Glomerular visceral epithelial cell (primary cell): ENCODE results near the gene KLF18.
"Not testable (repeated sequence)": the region's sequence is repeated elsewhere in the genome, so short reads cannot be mapped to it uniquely, and the experiment has no call there.

Experiments
- DNase-seq: peaks from one replicate; pipeline ENCODE4 v3.0.0-alpha.2; 2016; ENCODE audit errors: extremely low spot score

KLF18 gene

DNA sequence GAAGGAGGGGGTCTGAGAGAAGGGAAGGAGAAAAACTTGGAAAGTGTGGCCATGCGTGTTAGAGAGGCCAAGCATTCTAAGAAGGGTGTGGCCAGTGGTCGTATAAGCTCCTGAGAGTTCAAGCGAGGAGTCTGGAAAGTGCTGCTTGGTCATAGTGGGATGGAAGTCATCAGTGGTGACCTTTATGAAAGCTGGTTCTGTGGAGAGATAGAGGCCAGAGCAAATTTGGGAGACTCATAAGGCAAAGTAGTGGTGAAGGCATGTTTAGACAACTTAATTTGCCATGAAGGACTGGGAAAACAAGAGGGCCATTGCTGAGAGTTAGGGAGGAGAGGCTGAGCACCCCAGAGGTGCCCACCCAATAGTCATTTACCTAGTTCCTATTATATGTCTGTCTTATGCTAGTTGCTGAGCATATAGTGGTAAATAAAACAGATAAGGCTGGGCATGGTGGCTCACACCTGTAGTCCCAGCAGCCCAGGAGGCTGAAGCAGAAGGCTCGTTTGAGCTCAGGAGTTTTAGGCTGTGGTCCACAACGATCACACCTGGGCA, 21.0 kb downstream of the KLF18 start:
- no peak for DNase-seq

DNA sequence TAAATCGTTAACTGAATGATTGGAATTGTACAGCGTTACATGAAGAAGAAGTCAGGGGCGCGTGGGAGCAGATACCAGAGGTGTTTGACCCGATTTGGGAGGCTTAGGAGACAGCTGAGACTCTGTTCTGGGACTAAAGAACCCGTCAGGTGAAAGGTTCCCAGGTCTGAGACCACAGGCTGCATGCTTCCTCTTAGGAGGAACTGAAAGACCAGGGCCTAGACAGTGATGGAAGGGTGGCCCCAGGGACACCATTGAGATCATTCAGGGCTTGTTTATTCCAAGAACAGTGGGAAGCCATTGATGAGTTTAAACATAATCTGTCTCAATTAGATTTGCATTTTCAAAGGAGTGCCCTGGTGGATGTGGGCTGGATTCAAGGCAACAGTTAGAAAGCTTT, 21.9 kb downstream of the KLF18 start:
- no peak for DNase-seq

DNA sequence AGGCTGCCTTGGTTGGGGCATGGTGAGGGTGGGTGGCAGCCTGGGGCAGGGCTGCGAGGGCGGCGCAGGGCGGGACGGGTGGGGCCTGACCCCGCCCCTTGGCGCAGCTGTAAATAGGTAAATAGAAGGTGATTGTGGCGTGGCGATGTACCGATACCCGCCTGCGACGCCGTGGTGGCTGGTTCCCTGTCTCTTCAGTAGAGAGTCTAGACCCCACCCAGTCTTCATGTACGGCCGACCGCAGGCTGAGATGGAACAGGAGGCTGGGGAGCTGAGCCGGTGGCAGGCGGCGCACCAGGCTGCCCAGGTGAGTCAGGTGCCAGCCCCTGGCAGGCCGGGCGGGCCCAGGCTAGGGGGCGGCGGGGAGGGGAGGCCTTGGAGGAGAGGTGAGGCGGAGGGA, 22.7 kb downstream of the KLF18 start, which contains the start of gene KLF17:
Gene KLF17 (plus strand): TSS at position 140 of the 400 bp plus-strand sequence. CDS start 87 bp downstream, at position 227.
- no peak for DNase-seq

DNA sequence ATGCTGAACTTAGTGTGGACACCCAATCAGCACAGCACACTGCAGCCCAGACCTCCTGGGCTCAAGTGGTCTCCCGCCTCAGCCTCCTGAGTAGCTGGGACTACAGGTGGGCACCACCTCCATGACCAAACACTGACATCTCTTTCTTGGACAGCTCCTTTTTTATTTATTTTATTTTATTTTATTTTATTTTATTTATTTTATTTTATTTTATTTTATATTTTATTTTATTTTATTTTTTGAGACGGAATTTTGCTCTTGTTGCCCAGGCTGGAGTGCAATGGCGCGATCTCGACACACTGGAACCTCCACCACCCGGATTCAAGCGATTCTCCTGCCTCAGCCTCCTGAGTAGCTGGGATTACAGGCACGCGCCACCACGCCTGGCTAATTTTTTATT, 24.2 kb downstream of the KLF18 start:
- DNase-seq, result not testable (repeated sequence)

DNA sequence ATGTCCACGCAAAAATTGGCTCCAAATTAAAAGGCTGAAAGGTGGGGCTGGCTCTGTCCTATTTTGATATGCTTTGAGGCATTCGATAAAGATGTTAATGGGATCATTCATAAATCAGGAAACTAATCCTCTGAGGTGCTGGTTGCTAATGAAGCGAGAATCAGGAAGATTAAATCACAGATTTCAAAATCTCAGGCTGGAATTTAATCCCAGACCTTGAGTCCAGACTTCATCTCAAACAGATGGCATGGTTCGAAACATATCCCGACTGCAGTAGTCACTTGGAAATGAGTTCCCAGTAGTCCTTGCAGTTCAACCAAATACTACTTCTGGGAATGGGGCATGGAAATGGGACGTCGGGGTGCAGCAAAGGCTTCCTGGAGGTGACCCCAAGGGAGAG, 27.3 kb downstream of the KLF18 start:
- no peak for DNase-seq

DNA sequence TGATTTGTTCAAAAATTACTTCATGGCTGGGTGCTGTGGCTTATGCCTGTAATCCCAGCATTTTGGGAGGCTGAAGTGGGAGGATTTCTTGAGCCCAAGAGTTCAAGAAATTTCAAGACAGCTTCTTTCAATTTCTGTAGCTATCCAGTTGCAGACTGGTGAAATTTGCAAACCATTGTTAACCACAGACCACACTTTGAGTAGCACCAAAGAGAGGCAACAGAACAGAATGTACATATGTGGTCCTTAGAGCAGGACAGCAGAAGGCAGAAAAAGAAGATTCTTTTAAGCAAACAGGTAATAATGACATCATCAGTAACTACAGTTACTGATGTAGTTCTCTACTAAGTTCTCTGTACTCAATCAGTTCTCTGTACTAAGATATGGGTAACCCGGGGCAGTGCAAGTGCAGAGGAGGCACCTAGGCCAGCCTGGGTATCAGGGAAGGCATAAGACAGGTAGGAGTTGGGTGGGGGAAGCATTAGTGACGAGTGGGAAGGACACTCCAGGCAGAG, 28.3 kb downstream of the KLF18 start:
- no peak for DNase-seq

DNA sequence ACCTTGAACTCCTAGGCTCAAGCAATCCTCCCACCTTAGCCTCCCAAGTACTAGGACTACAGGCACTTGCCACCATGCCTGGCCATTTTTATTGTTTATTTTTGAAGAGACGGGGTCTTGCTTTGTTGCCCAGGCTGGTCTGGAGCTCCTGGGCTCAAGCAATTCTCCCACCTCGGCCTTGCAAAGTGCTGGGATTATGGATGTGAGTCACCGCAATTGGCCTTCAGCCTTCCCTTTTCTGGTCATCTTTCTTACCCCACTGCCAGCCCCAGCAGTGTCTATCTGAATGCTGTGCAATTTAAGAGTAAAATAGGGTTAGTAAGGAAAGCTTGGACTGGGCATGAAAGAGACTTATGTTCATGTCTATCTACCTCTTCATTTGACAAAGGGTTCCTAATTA, 28.9 kb downstream of the KLF18 start:
- DNase-seq, result no peak

DNA sequence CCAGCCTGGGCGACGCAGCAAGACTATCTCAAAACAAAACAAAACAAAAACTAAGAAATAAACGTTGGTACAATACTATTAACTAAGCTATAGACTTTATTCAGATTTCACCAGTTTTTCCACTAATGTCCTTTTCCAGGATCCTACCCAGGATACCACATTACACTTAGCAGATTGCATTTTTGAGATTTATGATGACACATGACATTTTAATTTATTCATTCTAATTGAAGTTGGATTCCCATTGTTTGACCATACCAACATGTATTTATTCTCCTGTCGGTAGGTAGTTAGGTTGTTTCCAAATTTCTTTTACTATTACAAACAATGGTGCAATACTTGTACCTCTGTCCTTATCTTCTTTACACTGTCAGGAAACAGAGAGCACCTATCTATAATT, 29.6 kb downstream of the KLF18 start:
- no peak for DNase-seq

DNA sequence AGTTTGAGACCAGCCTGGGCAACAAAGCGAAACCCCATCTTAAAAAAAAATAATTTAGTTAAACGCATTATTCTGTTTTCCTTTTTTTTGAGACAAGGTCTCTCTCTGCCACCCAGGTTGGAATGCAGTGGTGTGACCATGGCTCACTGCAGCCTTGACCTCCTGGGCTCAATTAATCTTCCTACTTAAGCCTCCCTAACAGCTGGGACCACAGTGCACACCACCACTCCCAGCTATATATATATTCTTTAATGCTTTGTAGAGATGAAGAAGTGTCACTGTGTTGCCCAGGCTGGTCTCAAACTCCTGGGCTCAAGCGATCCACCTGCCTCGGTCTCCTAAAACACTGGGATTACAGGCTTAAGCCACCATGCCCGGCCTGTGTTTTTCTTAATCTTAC, 30.5 kb downstream of the KLF18 start:
- DNase-seq, result no peak

DNA sequence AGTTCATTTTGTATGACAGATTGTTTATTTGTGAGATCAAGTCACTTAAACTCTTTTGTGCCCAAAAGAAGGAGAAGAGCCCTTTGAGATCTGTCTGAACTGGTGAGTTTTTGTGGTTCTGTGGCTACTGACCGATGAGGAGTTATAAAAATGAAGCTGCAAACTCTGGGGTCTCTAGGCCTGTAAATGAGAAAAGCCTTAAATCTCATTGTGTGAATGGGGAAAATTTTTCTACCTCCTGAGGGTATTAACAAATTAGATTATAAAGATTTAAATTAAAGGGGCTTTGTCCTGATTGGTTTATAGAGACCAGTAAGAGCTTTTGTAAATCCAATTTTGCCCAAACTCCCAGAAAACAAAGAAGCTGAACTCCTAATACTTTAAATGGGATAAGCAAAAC, 32.5 kb downstream of the KLF18 start:
- DNase-seq, result no peak

DNA sequence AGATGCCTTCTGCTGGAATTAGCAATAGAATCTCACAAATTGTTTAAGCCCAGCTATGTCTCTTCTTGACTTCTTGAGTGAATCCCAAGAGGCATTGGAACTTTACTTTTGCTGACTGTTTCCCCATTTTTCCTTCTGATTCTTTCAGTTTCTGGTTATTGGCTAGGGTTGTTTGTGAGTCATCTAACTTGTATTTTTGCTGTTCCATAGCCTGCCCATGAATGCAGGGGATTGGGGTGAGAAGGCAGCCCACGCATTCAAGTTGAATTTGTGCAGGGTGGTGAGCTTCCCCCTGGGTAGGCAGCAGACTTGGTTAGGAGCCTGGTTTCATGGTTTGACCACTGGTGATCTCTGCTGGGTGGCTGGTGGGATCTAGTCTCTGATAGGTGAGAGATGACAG, 33.2 kb downstream of the KLF18 start:
- DNase-seq, result no peak

DNA sequence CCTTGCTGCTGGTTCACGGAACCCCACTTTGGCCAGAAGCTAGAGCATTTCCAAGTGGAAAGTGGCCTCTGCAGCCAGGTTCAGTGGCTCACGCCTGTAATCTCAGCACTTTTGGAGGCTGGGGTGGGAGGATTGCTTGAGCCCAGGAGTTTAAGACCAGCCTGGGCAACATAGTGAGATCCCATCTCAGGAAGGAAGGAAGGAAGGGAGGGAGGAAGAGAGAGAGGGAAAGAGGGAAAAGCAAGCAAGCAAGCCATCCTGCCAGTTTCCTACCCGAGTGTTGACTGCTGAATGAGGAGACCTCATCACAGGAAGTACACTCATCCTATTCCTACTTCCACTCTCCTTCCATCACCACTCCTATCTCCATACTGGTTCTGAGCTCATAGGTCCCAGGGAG, 35.6 kb downstream of the KLF18 start:
- DNase-seq, result no peak

DNA sequence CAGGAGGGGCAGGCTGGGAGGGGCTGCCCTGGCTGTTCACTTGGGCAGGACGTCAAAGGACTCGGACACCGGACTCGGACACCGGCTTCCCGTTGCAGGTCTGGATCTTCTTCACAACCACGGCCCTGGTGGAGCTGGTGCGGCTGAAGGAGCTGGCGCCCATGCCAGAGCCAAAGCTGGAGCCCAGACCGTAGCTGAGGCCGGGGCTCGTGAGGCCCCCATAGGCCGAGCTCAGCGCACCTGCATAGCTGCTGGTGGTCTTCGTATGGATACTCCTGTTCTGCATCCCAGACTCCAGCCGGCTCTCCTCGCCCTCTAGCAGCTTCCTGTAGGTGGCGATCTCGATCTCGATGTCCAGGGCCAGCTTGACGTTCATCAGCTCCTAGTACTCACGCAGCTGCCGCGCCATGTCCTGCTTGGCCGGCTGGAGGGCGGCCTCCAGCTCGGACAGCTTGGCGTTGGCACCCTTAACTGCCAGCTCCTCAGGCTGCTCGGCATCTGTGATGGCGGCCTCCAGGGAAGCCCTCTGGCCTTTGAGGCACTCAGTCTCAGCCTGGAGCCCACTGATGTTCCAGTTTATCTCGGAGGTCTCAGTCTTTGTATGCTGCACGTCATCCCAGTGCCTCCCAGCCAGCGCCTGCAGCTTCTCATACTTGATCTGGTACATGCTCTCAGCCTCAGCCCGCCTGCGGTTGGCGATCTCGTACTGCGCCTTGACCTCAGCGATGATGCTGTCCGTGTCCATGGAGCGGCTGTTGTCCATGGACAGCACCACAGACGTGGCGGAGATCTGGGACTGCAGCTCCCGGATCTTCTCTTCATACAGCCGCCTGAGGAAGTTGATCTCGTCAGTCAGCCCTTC, 37.9 kb downstream of the KLF18 start:
- DNase-seq, result no peak

DNA sequence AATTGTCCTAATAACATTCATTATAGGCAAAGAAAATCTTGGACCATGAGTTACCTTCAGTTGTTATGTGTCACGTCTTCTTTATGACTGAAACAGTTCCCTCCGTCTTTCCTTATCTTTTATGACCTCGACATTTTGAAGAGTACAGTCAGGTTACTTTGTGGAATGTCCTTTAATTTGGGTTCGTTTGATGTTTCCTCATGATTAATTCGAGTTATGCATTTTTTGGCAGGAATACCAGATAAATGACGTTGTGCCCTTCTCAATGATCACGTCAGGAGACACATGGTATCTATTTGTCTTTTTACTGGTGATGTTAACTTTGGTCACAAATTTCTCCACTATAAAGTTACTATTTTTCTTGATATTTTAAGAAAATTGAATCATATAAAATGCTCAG, 40.1 kb downstream of the KLF18 start:
- DNase-seq, result no peak

DNA sequence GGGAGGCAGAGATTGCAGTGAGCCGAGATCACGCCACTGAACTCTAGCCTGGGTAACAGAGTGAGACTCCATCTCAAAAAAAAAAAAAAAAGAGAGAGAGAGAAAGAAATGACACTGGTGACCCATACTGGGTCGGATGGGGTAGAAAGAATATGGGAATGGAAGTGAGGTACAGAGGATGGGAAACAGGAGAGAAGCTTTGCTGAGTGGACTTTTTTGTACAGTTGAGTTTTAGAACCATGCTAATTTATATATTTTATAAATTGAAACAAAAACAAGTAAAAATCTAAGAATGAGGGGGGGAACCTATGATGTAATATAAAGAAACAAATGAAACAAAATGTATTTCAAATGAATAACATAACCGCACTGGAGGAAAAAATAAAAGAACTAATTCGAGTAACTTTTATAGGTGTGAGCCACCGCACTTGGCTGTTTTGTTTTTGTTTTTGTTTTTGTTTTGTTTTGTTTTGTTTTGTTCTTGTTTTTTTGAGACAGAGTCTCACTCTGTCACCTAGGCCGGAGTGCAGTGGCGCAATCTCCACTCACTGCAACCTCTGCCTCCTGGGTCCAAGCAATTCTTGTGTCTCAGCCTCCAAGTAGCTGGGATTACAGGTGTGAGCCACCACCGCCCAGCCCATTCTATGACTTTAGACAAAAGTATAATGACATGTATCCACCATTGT, 41.1 kb downstream of the KLF18 start:
- DNase-seq, result no peak

DNA sequence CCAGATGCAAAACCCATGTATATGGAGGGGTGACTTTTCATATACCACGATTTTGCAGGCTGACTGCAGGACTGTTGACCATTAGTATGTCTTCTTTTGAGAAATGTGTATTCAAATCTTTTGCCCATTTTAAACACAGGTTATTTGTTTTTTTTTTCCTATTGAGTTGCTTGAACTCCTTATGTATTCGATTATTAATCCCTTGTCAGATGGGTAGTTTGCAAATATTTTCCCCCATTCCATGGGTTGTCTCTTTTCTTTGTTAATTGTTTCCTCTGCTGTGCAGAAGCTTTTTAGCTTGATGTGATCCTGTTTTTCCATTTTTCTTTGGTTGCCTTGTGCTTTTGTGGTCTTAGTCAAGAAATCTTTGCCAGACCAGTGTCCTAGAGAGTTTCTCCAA, 47.4 kb downstream of the KLF18 start:
- no peak for DNase-seq

DNA sequence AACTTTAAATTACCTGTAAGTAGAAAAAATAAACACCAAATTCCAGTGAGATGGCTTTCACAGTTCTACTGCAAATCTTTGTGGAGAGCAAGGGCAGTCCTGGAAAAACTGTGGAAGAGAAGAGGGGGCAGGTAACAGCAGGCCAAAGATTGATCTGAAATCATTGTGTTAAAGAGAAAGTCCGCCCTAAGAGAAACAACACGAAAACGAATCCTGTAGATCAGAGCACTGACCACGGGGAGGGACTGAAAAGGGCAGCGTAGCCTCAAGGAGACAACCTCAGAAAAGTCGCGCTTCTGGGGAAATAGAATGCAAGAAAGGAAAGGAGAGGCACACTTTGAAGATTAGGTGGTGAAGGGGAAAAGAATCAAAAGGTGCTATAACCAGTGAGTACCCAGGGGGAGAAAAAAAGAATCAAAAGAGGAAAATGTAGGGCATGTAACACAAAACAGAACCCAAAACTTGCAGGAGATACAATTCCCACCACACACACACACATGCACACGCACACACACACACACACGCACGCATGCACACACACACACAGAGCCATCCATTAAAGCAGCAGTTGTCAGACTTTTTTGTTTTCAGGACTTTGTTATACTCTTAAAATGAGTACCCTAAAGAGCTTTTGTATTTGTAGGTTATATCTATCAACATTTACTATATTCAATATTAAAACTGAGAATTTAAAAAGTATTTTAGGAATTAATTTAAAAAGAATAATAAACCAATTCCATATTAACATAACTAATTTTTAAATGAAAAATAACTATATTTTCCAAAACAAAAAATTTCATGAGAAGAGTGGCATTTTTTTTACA, 50.8 kb downstream of the KLF18 start:
- DNase-seq, result no peak

DNA sequence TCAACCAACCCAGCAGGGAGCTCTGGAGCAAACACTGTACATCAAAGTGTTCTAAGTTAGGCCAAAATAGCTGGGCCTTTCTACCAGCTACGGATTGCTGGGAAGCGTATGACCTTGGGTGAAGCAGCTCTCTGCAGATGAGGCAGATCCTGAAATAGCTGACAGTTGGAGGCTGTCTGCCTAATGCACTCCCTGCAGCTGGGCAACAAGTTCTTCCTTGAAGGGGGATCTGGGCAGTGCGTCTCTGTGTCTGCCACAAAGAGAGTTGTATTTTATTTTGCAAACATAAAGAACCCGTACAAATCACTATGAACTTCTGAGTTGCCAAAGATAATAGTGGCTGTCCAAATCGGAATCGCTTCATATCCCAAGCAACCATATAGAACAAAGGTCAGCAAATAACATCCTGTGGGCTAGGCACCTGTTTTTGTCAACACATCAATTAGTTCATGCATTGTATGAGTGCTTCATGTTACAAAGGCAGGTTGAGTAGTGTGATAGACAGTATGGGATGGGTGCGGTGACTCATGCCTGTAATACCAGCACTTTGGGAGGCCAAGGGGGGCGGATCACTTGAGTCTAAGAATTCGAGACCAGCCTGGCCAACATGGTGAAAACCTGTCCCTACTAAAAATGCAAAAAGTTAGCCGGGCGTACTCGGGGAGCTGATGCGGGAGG, 51.9 kb downstream of the KLF18 start:
- DNase-seq, result no peak
